GM10248 (cell line): ENCODE measurements around the gene TULP1.

Source experiments
- CTCF ChIA-PET: fragments of 300-600 bp; sonication (Branson Sonifier 250); formaldehyde crosslinking; extraction: SDS; loops from one replicate; lab custom pipeline; 2021; ENCODE audit warnings: antibody characterized with exemption; lab: Yijun Ruan, JAX
- POLR2A ChIA-PET: fragments of 350-650 bp; sonication (Branson Sonifier 250); formaldehyde crosslinking; extraction: SDS; loops from one replicate; lab custom pipeline; 2020; ENCODE audit warnings: antibody characterized with exemption; lab: Yijun Ruan, JAX
- DNase-seq: peaks from one replicate; pipeline ENCODE4 v3.0.0; 2012; ENCODE audit errors: extremely low spot score
- CTCF ChIP-seq: IDR thresholded peaks from 2 replicates; pipeline ENCODE4 v1.5.1; 2012; ENCODE audit warnings: mild to moderate bottlenecking, low read depth; ENCODE audit errors: extremely low read depth, missing control alignments, control extremely low read depth

TULP1 gene

GRCh38 chr6:35483893-35484645 lies 28.6 kb downstream of the TULP1 start:
- TF ChIP-seq CTCF = no peak
- ChIA-PET POLR2A (no interaction called here), CTCF (interaction anchor here (1.7 to 2.8 kb wide), 2 partner anchors 16 to 22 kb away, joined by 4 to 15 read pairs; partner anchors contain the start of gene RPL10A)
- no peak for DNase-seq

- POLR2A ChIA-PET = interaction anchor here (0.7 kb wide), 1 partner anchor 10 kb away, joined by 4 read pairs; no protein-coding TSS in a partner anchor
- no peak for TF ChIP-seq CTCF
- CTCF ChIA-PET = interaction anchor here (1.7 to 2.8 kb wide), 2 partner anchors 16 to 22 kb away, joined by 4 to 15 read pairs; partner anchors contain the start of gene RPL10A
- DNase-seq = no peak
Measured at GRCh38 chr6:35483490-35483889, 29.2 kb downstream of the TULP1 start.

- DNase-seq = no peak
- no peak for TF ChIP-seq CTCF
- CTCF ChIA-PET = interaction anchor here (1.7 to 2.8 kb wide), 3 partner anchors 10 to 23 kb away, joined by 4 to 15 read pairs (median 6); partner anchors contain the start of gene RPL10A
- POLR2A ChIA-PET = interaction anchor here (0.7 kb wide), 1 partner anchor 9 kb away, joined by 4 read pairs; no protein-coding TSS in a partner anchor
Measured at GRCh38 chr6:35483062-35483461, 29.6 kb downstream of the TULP1 start.

- TF ChIP-seq CTCF = no peak
- ChIA-PET POLR2A (interaction anchor here (0.8 to 1.4 kb wide), 2 partner anchors 10 kb away, joined by 4 to 6 read pairs; no protein-coding TSS in a partner anchor), CTCF (interaction anchor here (0.7 to 3.4 kb wide), 6 partner anchors 8 to 255 kb away, joined by 3 to 15 read pairs (median 6); partner anchors contain the start of genes ARMC12 and RPL10A)
- no peak for DNase-seq
Measured at GRCh38 chr6:35481226-35481625, 31.5 kb downstream of the TULP1 start.

GRCh38 chr6:35480176-35480575 lies 32.5 kb downstream of the TULP1 start:
- TF ChIP-seq CTCF = no peak
- CTCF ChIA-PET = interaction anchor here (2.3 to 3.4 kb wide), 2 partner anchors 12 to 43 kb away, joined by 8 to 15 read pairs; partner anchors contain the start of gene RPL10A
- POLR2A ChIA-PET = interaction anchor here (1.2 to 1.4 kb wide), 2 partner anchors 9 to 11 kb away, joined by 3 to 6 read pairs; no protein-coding TSS in a partner anchor
- no peak for DNase-seq

- no peak for DNase-seq
- ChIA-PET CTCF (interaction anchor here (0.8 to 1.7 kb wide), 2 partner anchors 9 to 10 kb away, joined by 3 to 5 read pairs; partner anchors contain the start of gene RPL10A), POLR2A (interaction anchor here (1.4 to 1.6 kb wide), 2 partner anchors 10 to 14 kb away, joined by 4 to 5 read pairs; partner anchors contain the start of gene RPL10A)
- TF ChIP-seq CTCF = no peak
Measured at GRCh38 chr6:35478259-35478658, 34.4 kb downstream of the TULP1 start.
